Measurements from ENCODE around the gene PGC.
A peak's percentile ranks its signal among the peaks of the same experiment; 100 is the strongest.
"Not testable (repeated sequence)": the region's sequence is repeated elsewhere in the genome, so short reads cannot be mapped to it uniquely, and the experiment has no call there.

Gene PGC

DNA sequence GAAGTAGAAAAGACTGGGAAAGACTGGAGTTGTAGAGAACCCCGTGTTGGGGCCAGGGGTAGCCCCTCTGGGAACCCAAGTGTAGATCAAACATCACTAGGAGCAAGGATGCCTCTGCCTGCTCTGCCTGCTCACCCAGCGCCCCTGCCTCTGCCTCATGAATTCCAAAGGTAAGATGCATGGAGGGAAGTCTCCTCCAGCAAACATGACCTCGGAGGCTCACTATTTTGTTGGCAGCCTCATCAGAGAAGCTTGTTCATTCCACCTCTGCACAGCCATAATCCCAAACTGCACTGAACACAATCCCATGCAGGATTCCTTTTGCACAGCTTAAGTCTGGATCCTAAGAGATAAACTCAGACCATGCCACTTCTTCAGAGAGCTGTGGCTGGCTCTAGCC lies 27.6 kb upstream of the PGC start:
- no peak for DNase-seq

- DNase-seq: no peak
Measured at GRCh38 chr6:41771058-41771983, 24.1 kb upstream of the PGC start.

- DNase-seq: no peak
Measured at GRCh38 chr6:41770381-41771057, 23.3 kb upstream of the PGC start.

GRCh38 chr6:41769376-41769775 lies 22.2 kb upstream of the PGC start:
- no peak for DNase-seq

DNA sequence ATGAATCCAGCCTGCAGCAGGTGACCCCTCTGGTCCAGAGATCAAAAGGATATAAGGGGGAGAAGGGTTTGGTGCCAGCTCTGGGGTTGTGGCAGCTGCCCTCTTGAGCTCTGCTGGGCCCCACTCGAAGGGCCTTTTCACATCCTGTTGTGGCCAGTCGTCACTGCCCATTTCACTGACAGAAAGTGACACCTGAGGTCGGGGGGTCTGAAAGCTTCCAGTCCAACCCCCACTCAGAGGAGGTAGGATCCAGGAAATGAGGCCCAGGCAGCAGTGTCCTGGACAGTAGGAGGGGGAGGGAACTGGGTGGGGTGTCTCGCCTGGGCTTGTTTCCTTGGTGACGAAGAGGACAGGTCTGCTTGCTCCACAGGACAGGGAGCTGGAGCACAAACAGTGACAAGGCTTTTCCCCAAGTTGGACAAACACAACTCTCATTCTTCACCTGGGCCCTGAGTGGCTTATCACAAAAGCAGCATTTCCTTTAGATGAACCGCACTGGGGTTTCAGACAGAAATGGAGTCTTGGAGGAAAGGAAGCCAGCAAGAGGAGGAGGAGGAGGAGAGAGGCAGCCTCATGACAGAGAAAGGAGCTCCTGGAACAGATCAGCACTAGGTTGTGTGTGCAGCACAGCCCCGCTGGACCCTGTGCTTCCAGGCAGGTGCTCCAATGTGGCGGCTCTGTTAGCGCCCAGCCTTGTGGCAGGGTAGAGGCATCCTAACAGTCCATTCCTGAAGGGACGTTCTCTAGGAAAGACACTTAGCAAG lies 21.5 kb upstream of the PGC start:
- DNase-seq: no peak

- peak; percentile 81 for DNase-seq
Measured at GRCh38 chr6:41767112-41767833, 20.1 kb upstream of the PGC start.

DNA sequence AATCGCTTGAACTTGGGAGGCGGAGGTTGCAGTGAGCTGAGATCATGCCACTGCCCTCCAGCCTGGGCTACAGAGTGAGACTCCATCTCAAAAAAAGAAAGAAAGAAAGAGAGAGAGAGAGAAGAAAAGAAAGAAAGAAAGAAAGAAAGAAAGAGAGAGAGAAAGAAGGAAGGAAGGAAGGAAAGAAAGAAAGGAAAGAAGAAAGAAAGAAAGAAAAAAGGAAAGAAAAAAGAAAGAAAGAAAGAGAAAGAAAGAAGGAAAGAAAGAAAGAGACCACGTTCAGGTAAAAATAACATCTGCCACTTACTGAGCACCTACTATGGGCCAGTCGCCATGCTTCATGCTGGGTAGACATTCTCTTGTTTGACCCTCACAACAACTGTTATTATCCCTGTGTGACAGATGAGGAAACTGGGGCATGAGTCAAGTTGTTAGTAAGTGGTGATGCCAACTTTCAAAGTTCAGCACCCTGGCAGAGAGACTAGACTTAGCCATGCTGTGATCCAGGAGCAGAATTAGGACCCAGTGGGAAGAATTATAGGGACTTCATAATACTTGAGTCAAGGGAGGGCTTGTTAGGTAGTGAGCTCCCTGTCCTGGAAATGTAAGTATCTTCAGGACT lies 19.0 kb upstream of the PGC start:
- DNase-seq: not testable (repeated sequence)

GRCh38 chr6:41763470-41763869 lies 16.3 kb upstream of the PGC start:
- no peak for DNase-seq

GRCh38 chr6:41759905-41760579 lies 12.8 kb upstream of the PGC start:
- DNase-seq: no peak

DNA sequence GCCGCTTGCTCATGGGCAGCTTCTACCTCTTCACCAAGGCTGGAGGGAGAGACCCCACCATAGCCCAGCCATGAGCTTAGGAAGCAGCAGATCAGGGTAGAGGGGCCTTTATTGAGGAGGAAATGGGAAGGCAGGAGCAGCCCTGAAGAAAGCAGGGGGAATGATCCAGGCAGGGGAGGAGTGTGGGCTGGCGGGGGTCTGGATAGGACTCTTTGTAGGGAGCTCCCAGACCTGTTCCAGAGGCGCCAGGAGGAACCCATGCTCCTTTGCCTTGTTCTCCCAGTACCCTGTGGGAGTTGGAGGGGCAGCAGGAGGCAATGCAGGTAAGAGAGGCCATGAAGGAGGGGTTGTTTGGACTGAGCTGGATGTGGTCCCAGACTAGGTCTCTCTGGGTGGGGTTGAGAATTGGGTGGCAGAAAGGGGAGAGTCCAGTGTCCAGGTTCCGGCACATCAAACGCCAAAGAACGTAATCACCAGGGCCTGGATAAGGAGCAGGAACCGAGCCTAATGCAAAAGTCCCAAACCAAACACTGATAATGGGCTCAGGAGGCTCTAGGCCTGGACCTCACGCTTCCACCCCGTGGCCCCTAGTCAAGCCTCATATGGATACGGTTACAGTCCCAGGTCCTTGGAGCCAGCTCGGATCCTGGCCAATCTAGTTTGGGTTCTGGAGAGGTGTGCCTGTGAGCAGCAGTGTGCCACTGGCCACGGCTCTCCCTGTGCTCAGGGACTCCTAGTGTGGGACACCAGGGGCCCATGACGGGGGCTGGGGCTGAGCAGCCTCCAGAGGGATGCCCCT lies 12.1 kb upstream of the PGC start:
- DNase-seq: no peak

GRCh38 chr6:41758641-41759035 lies 11.4 kb upstream of the PGC start:
- no peak for DNase-seq

DNA sequence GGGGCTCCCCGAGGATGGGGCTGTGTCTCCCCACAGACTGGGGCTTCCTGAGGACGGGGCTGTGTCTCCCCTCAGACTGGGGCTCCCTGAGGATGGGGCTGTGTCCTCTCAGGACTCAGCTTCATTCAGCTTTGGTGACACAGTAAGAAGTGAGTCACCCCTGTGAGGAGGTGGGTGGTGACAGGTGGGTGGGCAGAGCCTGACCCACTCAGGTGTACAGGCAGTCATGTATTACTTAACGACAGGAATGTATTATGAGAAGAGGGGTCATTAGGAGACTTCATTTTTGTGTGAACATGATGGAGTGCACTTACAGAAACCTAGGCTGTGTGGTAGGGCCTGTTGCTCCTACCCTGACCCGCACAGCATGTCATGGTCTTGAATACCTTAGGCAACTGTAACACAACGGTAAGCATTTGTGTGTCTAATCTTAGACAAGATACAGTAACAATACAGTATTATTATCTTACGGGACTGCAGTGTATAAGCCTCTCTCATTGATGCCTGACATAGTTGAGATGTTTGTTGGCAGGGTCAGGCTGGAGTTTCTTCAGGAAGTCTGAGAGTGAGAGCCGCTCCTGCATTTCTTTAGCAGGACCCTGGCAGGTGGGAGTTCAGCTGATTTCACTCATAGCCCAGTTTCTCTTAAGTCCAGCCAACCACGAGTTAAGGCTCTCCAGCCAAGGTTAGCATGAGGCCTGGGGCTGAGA lies 10.9 kb upstream of the PGC start:
- no peak for DNase-seq

- DNase-seq: no peak
Measured at GRCh38 chr6:41757271-41757670, 10.1 kb upstream of the PGC start.

DNA sequence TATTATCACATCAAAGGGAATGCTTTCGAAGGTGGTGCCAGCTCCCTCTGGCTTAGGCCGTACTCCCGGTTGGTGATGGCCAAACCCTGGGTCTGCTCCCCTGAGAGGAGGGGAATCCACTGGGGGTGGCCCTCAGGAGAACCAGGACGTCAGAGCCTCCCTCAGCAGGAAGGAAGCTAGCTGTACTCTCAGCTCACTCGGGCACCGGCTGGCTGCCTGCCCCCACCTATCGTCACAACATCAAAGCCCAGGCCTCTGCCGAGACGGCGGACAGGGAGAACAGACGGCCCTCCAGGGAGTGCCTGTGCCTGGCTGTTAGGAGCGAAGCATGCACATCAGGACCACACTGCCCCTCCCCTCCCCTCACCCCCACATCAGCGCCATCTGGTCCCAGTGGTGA lies 9.2 kb upstream of the PGC start:
- DNase-seq: no peak

- DNase-seq: no peak
Measured at GRCh38 chr6:41755895-41756294, 8.7 kb upstream of the PGC start.

GRCh38 chr6:41750374-41750773 lies 3.2 kb upstream of the PGC start:
- DNase-seq: no peak

GRCh38 chr6:41748542-41748941 lies 1.3 kb upstream of the PGC start:
- DNase-seq: no peak

DNA sequence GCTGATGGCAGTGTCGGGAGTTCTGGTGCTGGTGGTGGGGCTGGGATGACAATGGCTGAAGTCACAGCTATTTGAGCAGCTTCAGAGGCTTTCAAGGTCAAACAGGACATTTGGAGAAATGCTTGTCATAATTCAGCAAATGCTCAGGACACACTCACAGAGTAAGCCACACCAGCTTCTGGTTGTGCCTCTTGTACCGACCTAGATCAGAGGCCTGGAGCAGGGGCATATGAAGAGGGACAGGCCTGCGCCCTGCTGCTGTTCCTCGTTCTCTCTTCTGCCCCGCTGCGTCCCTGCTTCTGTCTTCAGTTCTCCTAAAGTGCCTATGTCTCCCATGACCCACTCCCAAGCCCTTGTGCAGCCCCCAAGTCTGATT lies 893 bp upstream of the PGC start:
- DNase-seq: no peak

- no peak for DNase-seq
Measured at GRCh38 chr6:41746107-41746506, 1.1 kb downstream of the PGC start.

DNA sequence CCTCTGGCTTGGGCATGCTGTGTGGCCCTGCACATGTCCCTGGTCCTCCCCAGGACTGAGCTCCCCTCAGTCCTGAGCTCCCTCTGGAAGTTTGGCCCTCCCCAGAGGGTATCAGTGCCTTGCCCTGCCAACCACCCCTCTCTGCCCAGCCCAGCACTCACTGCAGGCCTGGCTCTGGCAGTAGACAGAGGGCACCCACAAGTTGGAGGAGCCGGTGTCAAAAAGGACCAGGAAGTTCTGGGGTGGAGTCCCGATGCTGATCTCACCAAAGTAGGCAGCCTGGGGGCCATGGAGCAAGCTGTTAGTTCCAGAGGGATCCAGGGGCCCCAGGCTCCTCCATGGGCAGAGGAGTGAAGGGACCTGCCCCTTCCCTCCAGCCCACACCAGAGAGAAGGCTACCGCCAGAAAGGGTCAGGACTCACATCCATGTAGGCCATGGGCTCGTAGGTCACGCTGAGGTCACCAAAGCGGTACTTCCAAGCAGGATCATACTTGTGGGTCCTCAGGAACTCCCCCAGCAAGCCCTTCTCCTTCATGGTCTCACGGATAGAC lies 2.9 kb downstream of the PGC start:
- DNase-seq: no peak
